ENCODE measurements around the gene TMEM190.
A peak's percentile ranks its signal among the peaks of the same experiment; 100 is the strongest.
"Not testable (repeated sequence)": the region's sequence is repeated elsewhere in the genome, so short reads cannot be mapped to it uniquely, and the experiment has no call there.

Gene TMEM190

GRCh38 chr19:55376241-55376933, at the start of gene TMEM190:
Gene TMEM190, plus strand, starts transcription at chr19:55376826. Its CDS starts 28 bp downstream, at chr19:55376854.
- TF ChIP-seq, protein P1, sequence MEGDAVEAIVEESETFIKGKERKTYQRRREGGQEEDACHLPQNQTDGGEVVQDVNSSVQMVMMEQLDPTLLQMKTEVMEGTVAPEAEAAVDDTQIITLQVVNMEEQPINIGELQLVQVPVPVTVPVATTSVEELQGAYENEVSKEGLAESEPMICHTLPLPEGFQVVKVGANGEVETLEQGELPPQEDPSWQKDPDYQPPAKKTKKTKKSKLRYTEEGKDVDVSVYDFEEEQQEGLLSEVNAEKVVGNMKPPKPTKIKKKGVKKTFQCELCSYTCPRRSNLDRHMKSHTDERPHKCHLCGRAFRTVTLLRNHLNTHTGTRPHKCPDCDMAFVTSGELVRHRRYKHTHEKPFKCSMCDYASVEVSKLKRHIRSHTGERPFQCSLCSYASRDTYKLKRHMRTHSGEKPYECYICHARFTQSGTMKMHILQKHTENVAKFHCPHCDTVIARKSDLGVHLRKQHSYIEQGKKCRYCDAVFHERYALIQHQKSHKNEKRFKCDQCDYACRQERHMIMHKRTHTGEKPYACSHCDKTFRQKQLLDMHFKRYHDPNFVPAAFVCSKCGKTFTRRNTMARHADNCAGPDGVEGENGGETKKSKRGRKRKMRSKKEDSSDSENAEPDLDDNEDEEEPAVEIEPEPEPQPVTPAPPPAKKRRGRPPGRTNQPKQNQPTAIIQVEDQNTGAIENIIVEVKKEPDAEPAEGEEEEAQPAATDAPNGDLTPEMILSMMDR (conservative IDR thresholded peaks at IDR 0.05; ENCODE audit: low read length) = no peak
- no peak for DNase-seq (ENCODE audit: low read depth)
- no peak within 1 kb of the TSS for H3K4me3 ChIP-seq (ENCODE audit: low read length)

DNA sequence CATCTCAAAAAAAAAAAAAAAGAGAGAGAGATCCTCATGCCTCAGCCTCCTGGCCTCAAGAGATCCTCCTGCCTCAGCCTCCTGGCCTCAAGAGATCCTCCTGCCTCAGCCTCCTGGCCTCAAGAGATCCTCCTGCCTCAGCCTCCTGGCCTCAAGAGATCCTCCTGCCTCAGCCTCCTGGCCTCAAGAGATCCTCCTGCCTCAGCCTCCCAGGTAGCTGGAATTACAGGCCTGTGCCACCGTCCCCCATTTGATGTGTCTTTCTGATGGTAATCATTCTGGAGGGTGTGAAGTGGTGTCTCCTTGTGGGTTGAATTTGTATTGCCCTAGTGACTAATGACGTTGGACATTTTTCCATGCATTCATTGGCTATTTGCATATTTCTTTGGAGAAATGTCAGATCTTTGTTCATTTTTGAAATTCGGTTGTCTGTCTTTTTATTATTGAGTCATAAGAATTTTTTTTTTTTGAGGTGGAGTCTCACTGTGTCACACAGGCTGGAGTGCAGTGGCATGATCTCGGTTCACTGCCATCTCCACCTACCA, 47.8 kb upstream of the TMEM190 start:
- not testable (repeated sequence) for H3K4me3 ChIP-seq (ENCODE audit: low read length); DNase-seq (ENCODE audit: low read depth)

- peak; percentile 63 for DNase-seq (ENCODE audit: low read depth)
- H3K4me3 ChIP-seq (ENCODE audit: low read length) = not testable (repeated sequence)
Measured at GRCh38 chr19:55329791-55330190, 46.8 kb upstream of the TMEM190 start.

DNA sequence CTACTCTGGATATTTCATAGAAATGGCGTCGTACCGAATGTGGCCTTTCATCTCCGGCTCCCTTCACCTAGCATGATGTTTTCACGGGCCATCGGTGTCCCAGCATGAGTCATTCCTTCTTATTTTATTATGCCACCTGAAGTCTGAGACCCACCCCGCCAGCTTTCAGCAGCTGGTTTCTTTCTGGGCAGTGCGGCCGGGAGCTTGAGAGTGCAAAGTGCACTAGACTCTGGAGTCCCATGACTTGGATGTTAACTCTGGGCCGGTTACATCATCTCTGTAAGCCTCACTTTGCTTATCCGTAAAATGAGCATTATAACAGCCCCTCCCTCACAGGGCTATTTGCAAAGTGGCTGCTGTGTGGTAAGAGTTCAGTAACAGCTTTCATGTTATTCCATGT, 42.8 kb upstream of the TMEM190 start:
- no peak overlapping the region for H3K4me3 ChIP-seq (ENCODE audit: low read length)
- DNase-seq (ENCODE audit: low read depth) = no peak
- TF ChIP-seq, protein P1 (conservative IDR thresholded peaks at IDR 0.05; ENCODE audit: low read length) = no peak

DNA sequence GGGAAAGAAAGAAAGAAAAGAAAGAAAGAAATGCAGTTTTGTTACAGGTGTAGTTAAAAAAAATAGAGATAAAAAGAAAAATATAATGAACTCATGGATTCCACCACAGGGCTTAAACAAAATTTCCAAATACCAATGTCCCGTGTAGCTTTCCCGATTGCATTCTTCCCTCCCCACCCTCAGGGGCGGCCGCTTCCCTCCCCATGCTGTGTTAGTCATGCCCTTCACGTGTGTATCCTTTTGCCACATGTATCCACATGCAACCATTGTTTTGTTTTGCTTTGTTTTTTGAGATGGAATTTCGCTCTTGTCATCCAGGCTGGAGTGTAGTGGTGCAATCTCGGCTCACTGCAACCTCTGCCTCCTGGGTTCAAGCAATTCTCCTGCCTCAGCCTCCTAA, 40.5 kb upstream of the TMEM190 start:
- H3K4me3 ChIP-seq (ENCODE audit: low read length) = no peak overlapping the region
- TF ChIP-seq, protein P1 (conservative IDR thresholded peaks at IDR 0.05; ENCODE audit: low read length) = no peak
- DNase-seq (ENCODE audit: low read depth) = peak; percentile 85

- TF ChIP-seq, protein P1 (conservative IDR thresholded peaks at IDR 0.05; ENCODE audit: low read length) = peak; percentile 43
- peak; percentile 100 for DNase-seq (ENCODE audit: low read depth)
- peak within 1 kb of the TSS; percentile 81 for H3K4me3 ChIP-seq (ENCODE audit: low read length)
Measured at GRCh38 chr19:55339105-55339888, 37.3 kb upstream of the TMEM190 start, which contains the start of gene KMT5C. Gene KMT5C, plus strand, starts transcription at chr19:55339876. Its CDS starts 2,061 bp downstream, at chr19:55341937.

- TF ChIP-seq, protein P1 (conservative IDR thresholded peaks at IDR 0.05; ENCODE audit: low read length) = no peak
- no peak for DNase-seq (ENCODE audit: low read depth)
- peak overlapping the region; percentile 81 for H3K4me3 ChIP-seq (ENCODE audit: low read length)
Measured at GRCh38 chr19:55339889-55340783, 36.5 kb upstream of the TMEM190 start.

All from AG10803 (cell line).